Measurements from ENCODE around the gene FBXO45. TPM values are rescaled to one million over a fixed set of nuclear protein-coding genes. Genes with fewer than 3 reads are reported as not detected.
A peak's percentile ranks its signal among the peaks of the same experiment; 100 is the strongest.
"Not testable (repeated sequence)": the region's sequence is repeated elsewhere in the genome, so short reads cannot be mapped to it uniquely, and the experiment has no call there.

Gene FBXO45
- polyA plus RNA-seq, 2 donors, result 4.1 to 7.0 TPM

DNA sequence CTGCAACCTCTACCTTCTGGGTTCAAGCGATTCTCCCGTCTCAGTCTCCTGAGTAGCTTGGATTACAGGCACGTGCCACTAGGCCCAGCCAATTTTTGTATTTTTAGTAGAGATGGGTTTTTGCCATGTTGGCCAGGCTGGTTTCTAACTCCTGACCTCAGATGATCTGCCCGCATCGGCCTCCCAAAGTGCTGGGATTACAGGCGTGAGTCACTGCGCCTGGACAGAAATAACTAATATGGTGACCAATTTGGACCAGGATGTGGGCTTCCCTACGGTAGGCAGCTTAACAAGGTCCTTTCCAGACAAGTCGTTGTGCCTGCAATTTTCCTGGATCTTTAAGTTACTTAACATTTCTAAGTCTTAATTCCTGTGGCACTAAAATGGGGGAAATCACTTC lies 14.9 kb upstream of the FBXO45 start:
- WGBS, 2 donors, result 94 to 95% methylated on average over 9 of the region's 9 CpGs
- H3K27me3 ChIP-seq (ENCODE audit: control insufficient read depth in 1 of 2, insufficient read depth in 2 of 2, low read length in 2 of 2), result no peaks in the 10 kb centered on the region

DNA sequence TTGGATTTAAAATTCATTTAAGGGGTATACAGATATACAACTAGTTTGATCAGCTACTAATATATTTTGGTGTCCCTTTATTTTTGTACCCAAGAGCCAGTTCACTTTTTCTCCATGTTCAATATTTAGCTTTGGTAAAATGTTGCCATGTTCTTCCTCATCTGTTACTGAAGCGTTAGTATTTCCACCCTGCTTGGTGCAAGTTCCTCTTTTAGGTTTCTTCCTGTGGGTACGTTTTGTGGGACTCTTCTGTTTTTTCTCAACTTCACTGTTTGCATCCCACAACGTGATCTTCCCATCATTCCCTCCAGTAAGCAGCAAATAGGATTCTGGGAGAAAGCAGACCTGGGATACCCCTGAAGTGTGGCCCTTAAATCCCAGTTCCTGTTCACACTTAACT lies 14.3 kb upstream of the FBXO45 start:
- WGBS, 2 donors, result 71 to 85% methylated on average over 3 of the region's 3 CpGs
- no peak overlapping the region for H3K4me3 ChIP-seq (ENCODE audit: low read depth in 1 of 2, low read length in 2 of 2)
- no peaks in the 10 kb centered on the region for H3K4me1 ChIP-seq (ENCODE audit: control insufficient read depth in 2 of 2, insufficient read depth in 2 of 2, low read length in 1 of 2)
- peaks cover 0 to 2% of the 10 kb centered on the region in 2 donors for H3K9me3 ChIP-seq (ENCODE audit: control insufficient read depth in 2 of 2, insufficient read depth in 1 of 2, low read depth in 1 of 2, low read length in 1 of 2)
- H3K36me3 ChIP-seq (ENCODE audit: control insufficient read depth in 2 of 2, insufficient read depth in 2 of 2, low read length in 1 of 2), result no peaks in the 10 kb centered on the region
- no peak overlapping the region for H3K27ac ChIP-seq (ENCODE audit: low read depth in 2 of 2, low read length in 1 of 2)
- no peaks in the 10 kb centered on the region for H3K27me3 ChIP-seq (ENCODE audit: control insufficient read depth in 1 of 2, insufficient read depth in 2 of 2, low read length in 2 of 2)

More for the DNA sequence above, 14.9 kb upstream of the FBXO45 start:
- Histone ChIP-seq H3K4me3 (ENCODE audit: low read depth in 1 of 2, low read length in 2 of 2) (no peak overlapping the region), H3K4me1 (ENCODE audit: control insufficient read depth in 2 of 2, insufficient read depth in 2 of 2, low read length in 1 of 2) (no peaks in the 10 kb centered on the region), H3K36me3 (ENCODE audit: control insufficient read depth in 2 of 2, insufficient read depth in 2 of 2, low read length in 1 of 2) (no peaks in the 10 kb centered on the region), H3K9me3 (ENCODE audit: control insufficient read depth in 2 of 2, insufficient read depth in 1 of 2, low read depth in 1 of 2, low read length in 1 of 2) (peaks cover 0 to 2% of the 10 kb centered on the region in 2 donors), H3K27ac (ENCODE audit: low read depth in 2 of 2, low read length in 1 of 2) (no peak overlapping the region)

DNA sequence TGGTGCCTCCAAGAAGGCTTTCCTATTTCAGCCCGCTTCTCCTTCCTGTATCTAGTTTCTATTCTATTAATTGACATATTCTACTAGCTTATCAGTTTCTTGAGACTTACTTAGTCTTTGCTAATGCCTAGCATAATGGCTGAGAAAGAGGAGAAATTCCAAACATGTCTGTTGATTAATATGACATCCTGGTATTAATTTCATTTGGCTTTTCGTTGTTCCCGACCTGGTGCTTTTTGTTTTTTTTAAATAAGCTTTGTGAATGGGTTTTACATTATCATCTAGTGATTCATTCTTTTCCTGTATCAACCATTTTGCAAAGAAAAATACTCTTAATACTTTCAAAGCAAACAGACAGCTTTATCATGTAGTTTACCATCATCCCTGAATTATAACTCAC lies 13.2 kb upstream of the FBXO45 start:
- H3K4me3 ChIP-seq (ENCODE audit: low read depth in 1 of 2, low read length in 2 of 2), result no peak overlapping the region
- no peaks in the 10 kb centered on the region for H3K9me3 ChIP-seq (ENCODE audit: control insufficient read depth in 2 of 2, insufficient read depth in 1 of 2, low read depth in 1 of 2, low read length in 1 of 2)
- 82 to 84% methylated on average over 3 of the region's 3 CpGs for WGBS, 2 donors
- no peaks in the 10 kb centered on the region for H3K36me3 ChIP-seq (ENCODE audit: control insufficient read depth in 2 of 2, insufficient read depth in 2 of 2, low read length in 1 of 2)
- no peak overlapping the region for H3K27ac ChIP-seq (ENCODE audit: low read depth in 2 of 2, low read length in 1 of 2)
- H3K27me3 ChIP-seq (ENCODE audit: control insufficient read depth in 1 of 2, insufficient read depth in 2 of 2, low read length in 2 of 2), result no peaks in the 10 kb centered on the region
- H3K4me1 ChIP-seq (ENCODE audit: control insufficient read depth in 2 of 2, insufficient read depth in 2 of 2, low read length in 1 of 2), result no peaks in the 10 kb centered on the region

DNA sequence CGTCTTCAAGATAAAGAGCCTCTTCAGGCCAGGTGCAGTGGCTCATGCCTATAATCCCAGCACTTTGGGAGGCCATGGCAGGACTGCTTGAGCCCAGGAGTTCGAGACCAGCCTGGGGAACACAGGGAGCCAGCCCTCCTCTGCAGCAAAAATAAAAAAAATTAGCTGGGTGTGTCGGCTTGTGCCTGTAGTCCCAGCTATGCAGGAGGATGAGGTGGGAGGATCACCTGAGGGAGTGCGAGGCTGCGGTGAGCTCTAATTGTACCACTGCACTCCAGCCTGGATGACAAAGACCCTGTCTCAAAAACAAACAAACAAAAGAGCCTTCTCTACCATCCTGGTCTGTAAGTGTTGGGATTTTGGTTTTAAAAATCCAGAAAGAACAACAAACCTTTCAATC lies 11.2 kb upstream of the FBXO45 start:
- Histone ChIP-seq H3K27me3 (ENCODE audit: control insufficient read depth in 1 of 2, insufficient read depth in 2 of 2, low read length in 2 of 2) (no peaks in the 10 kb centered on the region), H3K4me3 (ENCODE audit: low read depth in 1 of 2, low read length in 2 of 2) (no peak overlapping the region), H3K4me1 (ENCODE audit: control insufficient read depth in 2 of 2, insufficient read depth in 2 of 2, low read length in 1 of 2) (no peaks in the 10 kb centered on the region), H3K36me3 (ENCODE audit: control insufficient read depth in 2 of 2, insufficient read depth in 2 of 2, low read length in 1 of 2) (peaks cover 0 to 2% of the 10 kb centered on the region in 2 donors), H3K27ac (ENCODE audit: low read depth in 2 of 2, low read length in 1 of 2) (no peak overlapping the region), H3K9me3 (ENCODE audit: control insufficient read depth in 2 of 2, insufficient read depth in 1 of 2, low read depth in 1 of 2, low read length in 1 of 2) (no peaks in the 10 kb centered on the region)
- 87 to 88% methylated on average over 5 of the region's 5 CpGs for WGBS, 2 donors

DNA sequence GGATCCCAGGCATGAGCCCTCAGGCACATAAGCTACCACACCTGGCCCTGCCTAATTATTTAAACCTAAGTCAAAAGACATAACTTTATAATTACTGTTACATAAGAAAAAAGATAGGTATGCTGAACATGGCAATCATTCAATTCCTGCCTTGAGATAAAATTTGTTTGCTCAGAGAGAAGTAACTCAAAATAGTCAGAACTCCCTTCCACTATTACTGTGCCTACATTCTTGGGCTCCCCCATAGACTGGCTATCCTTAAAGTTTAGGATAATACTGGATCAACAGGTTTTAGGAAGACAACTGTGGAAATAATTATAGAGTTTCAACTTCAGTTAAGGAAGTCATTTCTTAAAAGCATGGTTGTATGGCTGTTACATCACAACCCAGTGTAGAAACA lies 10.0 kb upstream of the FBXO45 start:
- H3K4me3 ChIP-seq (ENCODE audit: low read depth in 1 of 2, low read length in 2 of 2), result no peak overlapping the region
- H3K36me3 ChIP-seq (ENCODE audit: control insufficient read depth in 2 of 2, insufficient read depth in 2 of 2, low read length in 1 of 2), result peaks cover 0 to 2% of the 10 kb centered on the region in 2 donors
- no peak overlapping the region for H3K27ac ChIP-seq (ENCODE audit: low read depth in 2 of 2, low read length in 1 of 2)
- no peaks in the 10 kb centered on the region for H3K4me1 ChIP-seq (ENCODE audit: control insufficient read depth in 2 of 2, insufficient read depth in 2 of 2, low read length in 1 of 2)
- H3K27me3 ChIP-seq (ENCODE audit: control insufficient read depth in 1 of 2, insufficient read depth in 2 of 2, low read length in 2 of 2), result no peaks in the 10 kb centered on the region
- H3K9me3 ChIP-seq (ENCODE audit: control insufficient read depth in 2 of 2, insufficient read depth in 1 of 2, low read depth in 1 of 2, low read length in 1 of 2), result no peaks in the 10 kb centered on the region

DNA sequence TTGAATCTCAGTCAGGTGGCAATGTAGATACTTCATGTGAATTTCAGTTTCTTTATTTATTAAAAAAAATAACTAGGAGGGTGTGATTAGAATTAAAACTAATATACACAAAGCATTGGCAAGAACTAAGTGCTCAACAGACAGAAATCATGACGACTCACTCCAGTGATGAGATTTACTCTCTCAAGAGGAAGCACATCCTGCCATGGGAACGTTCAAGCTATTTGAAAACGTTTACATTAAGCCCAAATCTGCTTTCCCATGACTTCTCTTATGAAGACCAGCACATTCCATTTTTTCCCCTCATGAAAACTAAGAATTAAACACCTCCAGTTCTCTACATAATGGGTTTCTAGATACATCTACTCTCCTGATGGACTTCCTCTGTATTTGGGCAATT lies 8.6 kb upstream of the FBXO45 start:
- no peaks in the 10 kb centered on the region for H3K4me1 ChIP-seq (ENCODE audit: control insufficient read depth in 2 of 2, insufficient read depth in 2 of 2, low read length in 1 of 2)
- H3K36me3 ChIP-seq (ENCODE audit: control insufficient read depth in 2 of 2, insufficient read depth in 2 of 2, low read length in 1 of 2), result peaks cover 0 to 2% of the 10 kb centered on the region in 2 donors
- no peaks in the 10 kb centered on the region for H3K27me3 ChIP-seq (ENCODE audit: control insufficient read depth in 1 of 2, insufficient read depth in 2 of 2, low read length in 2 of 2)
- no peaks in the 10 kb centered on the region for H3K9me3 ChIP-seq (ENCODE audit: control insufficient read depth in 2 of 2, insufficient read depth in 1 of 2, low read depth in 1 of 2, low read length in 1 of 2)
- whole genome bisulfite sequencing, 2 donors, result 35 to 40% methylated on average over 3 of the region's 3 CpGs
- H3K27ac ChIP-seq (ENCODE audit: low read depth in 2 of 2, low read length in 1 of 2), result no peak overlapping the region
- no peak overlapping the region for H3K4me3 ChIP-seq (ENCODE audit: low read depth in 1 of 2, low read length in 2 of 2)

DNA sequence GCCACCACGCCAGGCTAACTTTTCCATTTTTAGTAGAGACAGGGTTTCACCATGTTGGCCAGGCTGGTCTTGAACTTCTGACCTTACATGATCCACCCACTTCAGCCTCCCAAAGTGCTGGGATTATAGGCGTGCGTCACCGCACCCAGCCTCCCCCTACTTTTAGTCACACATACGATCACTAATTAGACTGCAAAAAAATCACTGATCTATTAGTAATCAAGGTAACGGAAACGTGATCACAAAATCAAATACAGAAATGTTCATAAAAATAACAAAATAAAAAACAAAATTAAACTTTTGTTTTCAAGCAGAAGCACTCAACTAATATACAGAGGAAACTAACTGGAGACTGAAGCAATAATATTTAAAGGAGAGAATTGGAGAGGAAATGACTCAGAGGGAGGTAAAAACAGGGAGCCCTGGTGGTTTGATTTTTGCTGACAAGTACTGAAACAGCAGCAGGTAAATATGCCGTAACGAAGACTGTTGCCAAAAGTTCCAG lies 4.7 kb upstream of the FBXO45 start:
- no peak overlapping the region for H3K4me3 ChIP-seq (ENCODE audit: low read depth in 1 of 2, low read length in 2 of 2)
- H3K9me3 ChIP-seq (ENCODE audit: control insufficient read depth in 2 of 2, insufficient read depth in 1 of 2, low read depth in 1 of 2, low read length in 1 of 2), result no peaks in the 10 kb centered on the region
- H3K36me3 ChIP-seq (ENCODE audit: control insufficient read depth in 2 of 2, insufficient read depth in 2 of 2, low read length in 1 of 2), result peaks cover 0 to 2% of the 10 kb centered on the region in 2 donors
- peaks cover 0 to 3% of the 10 kb centered on the region in 2 donors for H3K4me1 ChIP-seq (ENCODE audit: control insufficient read depth in 2 of 2, insufficient read depth in 2 of 2, low read length in 1 of 2)
- no peak overlapping the region for H3K27ac ChIP-seq (ENCODE audit: low read depth in 2 of 2, low read length in 1 of 2)
- 76 to 80% methylated on average over 9 of the region's 9 CpGs for WGBS, 2 donors
- H3K27me3 ChIP-seq (ENCODE audit: control insufficient read depth in 1 of 2, insufficient read depth in 2 of 2, low read length in 2 of 2), result no peaks in the 10 kb centered on the region

DNA sequence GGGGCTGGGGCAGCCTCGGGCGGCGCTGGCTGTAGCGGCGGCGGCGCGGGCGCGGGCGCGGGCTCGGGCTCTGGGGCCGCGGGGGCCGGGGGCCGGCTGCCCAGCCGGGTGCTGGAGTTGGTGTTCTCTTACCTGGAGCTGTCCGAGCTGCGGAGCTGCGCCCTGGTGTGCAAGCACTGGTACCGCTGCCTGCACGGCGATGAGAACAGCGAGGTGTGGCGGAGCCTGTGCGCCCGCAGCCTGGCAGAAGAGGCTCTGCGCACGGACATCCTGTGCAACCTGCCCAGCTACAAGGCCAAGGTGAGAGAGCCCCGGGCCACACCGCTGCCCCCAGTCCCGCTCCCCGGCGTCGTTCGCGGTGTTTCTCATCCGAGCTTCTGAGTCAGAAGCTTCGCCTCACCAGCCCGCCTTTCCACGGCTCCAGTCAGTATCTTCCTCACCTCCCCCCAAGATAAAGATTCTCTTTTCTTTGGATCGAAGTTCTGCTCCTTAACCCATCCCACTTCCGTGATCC lies 600 bp downstream of the FBXO45 start:
- Histone ChIP-seq H3K27ac (ENCODE audit: low read depth in 2 of 2, low read length in 1 of 2) (peak overlapping the region; percentile 93 to 96), H3K27me3 (ENCODE audit: control insufficient read depth in 1 of 2, insufficient read depth in 2 of 2, low read length in 2 of 2) (no peaks in the 10 kb centered on the region), H3K4me1 (ENCODE audit: control insufficient read depth in 2 of 2, insufficient read depth in 2 of 2, low read length in 1 of 2) (peaks cover 0 to 3% of the 10 kb centered on the region in 2 donors), H3K9me3 (ENCODE audit: control insufficient read depth in 2 of 2, insufficient read depth in 1 of 2, low read depth in 1 of 2, low read length in 1 of 2) (no peaks in the 10 kb centered on the region), H3K4me3 (ENCODE audit: low read depth in 1 of 2, low read length in 2 of 2) (peak overlapping the region; percentile 72 to 97), H3K36me3 (ENCODE audit: control insufficient read depth in 2 of 2, insufficient read depth in 2 of 2, low read length in 1 of 2) (no peaks in the 10 kb centered on the region)
- WGBS, 2 donors, result 0 to 1% methylated on average over 36 to 44 of the region's 44 CpGs

DNA sequence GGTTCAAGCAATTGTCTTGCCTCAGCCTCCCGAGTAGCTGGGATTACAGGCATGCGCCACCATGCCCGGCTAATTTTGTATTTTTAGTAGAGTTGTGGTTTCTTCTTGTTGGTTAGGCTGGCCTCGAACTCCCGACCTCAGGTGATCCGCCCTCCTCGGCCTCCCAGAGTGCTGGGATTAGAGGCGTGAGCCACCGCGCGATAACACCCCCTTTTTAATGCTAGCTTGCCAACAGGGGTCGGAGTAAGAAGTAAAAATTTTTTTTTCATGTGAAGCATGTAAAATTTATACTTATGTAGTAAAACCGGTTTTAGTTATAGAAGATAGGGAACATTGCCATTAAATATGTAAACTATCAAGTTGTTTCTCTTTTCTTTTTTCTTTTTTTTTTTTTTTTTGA lies 1.9 kb downstream of the FBXO45 start:
- H3K36me3 ChIP-seq (ENCODE audit: control insufficient read depth in 2 of 2, insufficient read depth in 2 of 2, low read length in 1 of 2); H3K27me3 ChIP-seq (ENCODE audit: control insufficient read depth in 1 of 2, insufficient read depth in 2 of 2, low read length in 2 of 2); H3K9me3 ChIP-seq (ENCODE audit: control insufficient read depth in 2 of 2, insufficient read depth in 1 of 2, low read depth in 1 of 2, low read length in 1 of 2); H3K27ac ChIP-seq (ENCODE audit: low read depth in 2 of 2, low read length in 1 of 2); H3K4me1 ChIP-seq (ENCODE audit: control insufficient read depth in 2 of 2, insufficient read depth in 2 of 2, low read length in 1 of 2); H3K4me3 ChIP-seq (ENCODE audit: low read depth in 1 of 2, low read length in 2 of 2): not testable (repeated sequence)
- 82 to 87% methylated on average over 13 of the region's 13 CpGs for WGBS, 2 donors

DNA sequence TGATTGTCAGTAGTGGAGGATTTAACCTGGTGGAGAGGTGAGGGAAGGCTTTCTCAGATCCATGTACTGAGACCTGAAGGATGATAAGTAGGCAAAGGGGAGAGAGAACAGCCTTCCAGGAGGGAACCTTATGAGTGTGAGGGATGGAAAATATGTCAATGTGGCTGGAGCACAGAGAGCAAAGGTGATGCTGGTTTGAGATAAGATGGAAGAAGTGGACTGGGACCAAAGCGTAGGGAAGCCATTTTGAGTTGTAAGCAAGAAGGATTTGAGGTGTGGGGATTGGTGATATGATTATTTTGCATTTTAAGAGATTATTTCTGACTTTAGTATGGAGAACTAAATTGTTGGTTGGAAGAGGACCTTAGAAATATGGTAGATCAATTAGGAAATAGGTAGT lies 3.9 kb downstream of the FBXO45 start:
- WGBS, 2 donors, result 0 to 86% methylated on average over 1 of the region's 1 CpG
- peaks cover 0 to 3% of the 10 kb centered on the region in 2 donors for H3K4me1 ChIP-seq (ENCODE audit: control insufficient read depth in 2 of 2, insufficient read depth in 2 of 2, low read length in 1 of 2)
- peaks cover 0 to under 1% of the 10 kb centered on the region in 2 donors for H3K36me3 ChIP-seq (ENCODE audit: control insufficient read depth in 2 of 2, insufficient read depth in 2 of 2, low read length in 1 of 2)
- no peak overlapping the region for H3K27ac ChIP-seq (ENCODE audit: low read depth in 2 of 2, low read length in 1 of 2)
- H3K27me3 ChIP-seq (ENCODE audit: control insufficient read depth in 1 of 2, insufficient read depth in 2 of 2, low read length in 2 of 2), result no peaks in the 10 kb centered on the region
- H3K4me3 ChIP-seq (ENCODE audit: low read depth in 1 of 2, low read length in 2 of 2), result no peak overlapping the region
- no peaks in the 10 kb centered on the region for H3K9me3 ChIP-seq (ENCODE audit: control insufficient read depth in 2 of 2, insufficient read depth in 1 of 2, low read depth in 1 of 2, low read length in 1 of 2)

Data from esophagus (tissue), 2 donors.